Mucosa of descending colon (tissue), 3 donors: ENCODE results near the gene NIPAL1. TPM values are rescaled to one million over a fixed set of nuclear protein-coding genes. Genes with fewer than 3 reads are reported as not detected.

Source experiments
- ATAC-seq: fragments of 200-7000 bp; cut with Tn5 transposase; one replicate; pipeline ENCODE4 v1.9.1; 2020; ENCODE audit warnings: mild to moderate bottlenecking, moderate library complexity
- DNase-seq, 3 donors: peaks; one replicate each; pipeline ENCODE4 v3.0.0-alpha.2; 2020
- H3K36me3 ChIP-seq: fragments of 200-600 bp; one replicate; pipeline ENCODE4 v1.8.0; 2021; ENCODE audit warnings: low read depth, mild to moderate bottlenecking
- H3K4me1 ChIP-seq: fragments of 200-600 bp; one replicate; pipeline ENCODE4 v1.8.0; 2021; ENCODE audit warnings: low read depth, mild to moderate bottlenecking
- H3K4me3 ChIP-seq: fragments of 200-600 bp; one replicate; pipeline ENCODE4 v1.8.0; 2021; ENCODE audit warnings: mild to moderate bottlenecking
- H3K9me3 ChIP-seq: fragments of 200-600 bp; one replicate; pipeline ENCODE4 v1.8.0; 2021; ENCODE audit warnings: mild to moderate bottlenecking
- CTCF ChIP-seq: fragments of 200-600 bp; IDR thresholded peaks from one replicate; pipeline ENCODE4 v1.8.0; 2022; ENCODE audit warnings: antibody characterized with exemption, mild to moderate bottlenecking
- intact Hi-C, 2 donors: fragments of 100-400 bp; cut with DNase I in 1 of 2; cut with micrococcal nuclease in 1 of 2; formaldehyde crosslinking; loops; one replicate each; pipeline versions ENCODE4 v1.11.0 to v1.11.1; 2022; cut with DNase I, micrococcal nuclease
- total RNA-seq, 3 donors: library from RNA; stranded (reverse); fragmentation: NEBNext Ultra II Directional in 2 of 3; extraction: Animal tissue kit (Norgen Biotek cat#: 25700) in 2 of 3; gene quantifications; one replicate each; pipeline versions ENCODE4 v1.2.1 to v1.2.4, GENCODE V29; 2021 to 2023
- donor health status: DM: no; HTN: no; CAD: no; lungs with moderate emphysema.
- donor health status: DM: no; HTN: no; CAD: no.
- donor health status: DM: no; HTN: yes; CAD: no.

Gene NIPAL1
- total RNA-seq, 3 donors from 2014 or later, result 24.1 to 67.7 (median 51.0) TPM

- no peak overlapping the region for H3K4me3 ChIP-seq
- H3K36me3 ChIP-seq, result no peaks in the 10 kb centered on the region
- ATAC-seq (no peak), DNase-seq (no peak)
- H3K9me3 ChIP-seq, result no peaks in the 10 kb centered on the region
- intact Hi-C loops, result no loop called here
- TF ChIP-seq CTCF, result no peak
- no peaks in the 10 kb centered on the region for H3K4me1 ChIP-seq
Measured at GRCh38 chr4:48064349-48064748, 47.8 kb downstream of the NIPAL1 start.

DNA sequence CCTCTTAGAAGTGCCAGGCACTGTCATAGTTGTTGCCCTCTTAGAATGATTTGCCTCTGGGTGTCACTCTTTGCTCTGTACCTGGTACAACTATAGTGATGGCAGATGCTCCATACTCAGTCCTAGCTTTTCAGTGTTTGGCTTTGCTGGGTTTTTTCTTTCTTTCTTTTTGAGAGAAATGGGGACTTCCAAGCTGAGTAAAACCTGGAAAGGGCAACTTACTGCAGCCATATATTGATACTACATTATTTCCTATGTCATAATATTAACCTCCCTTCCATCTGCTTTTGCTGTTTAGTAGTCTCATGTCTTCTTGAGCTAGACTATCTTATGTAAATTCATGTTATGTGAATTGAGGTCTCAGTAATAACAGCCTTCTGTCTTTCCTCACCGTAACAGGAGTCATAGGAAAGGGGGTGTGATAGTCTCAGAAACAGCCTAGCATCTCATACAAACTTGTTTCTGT is 49.0 kb downstream of the NIPAL1 start:
- no peak for TF ChIP-seq CTCF
- intact Hi-C loops, result no loop called here

GRCh38 chr4:48067536-48067935 is 51.0 kb downstream of the NIPAL1 start:
- TF ChIP-seq CTCF, result no peak
- Histone ChIP-seq H3K4me1 (no peaks in the 10 kb centered on the region), H3K9me3 (no peaks in the 10 kb centered on the region), H3K36me3 (no peaks in the 10 kb centered on the region), H3K4me3 (no peak overlapping the region)
- ATAC-seq (no peak), DNase-seq (no peak)
- intact Hi-C loops, result no loop called here

More for the DNA sequence above, 49.0 kb downstream of the NIPAL1 start:
- Histone ChIP-seq H3K36me3 (no peaks in the 10 kb centered on the region), H3K4me1 (no peaks in the 10 kb centered on the region), H3K9me3 (no peaks in the 10 kb centered on the region), H3K4me3 (no peak overlapping the region)
- no peak for ATAC-seq
- DNase-seq, result no peak

DNA sequence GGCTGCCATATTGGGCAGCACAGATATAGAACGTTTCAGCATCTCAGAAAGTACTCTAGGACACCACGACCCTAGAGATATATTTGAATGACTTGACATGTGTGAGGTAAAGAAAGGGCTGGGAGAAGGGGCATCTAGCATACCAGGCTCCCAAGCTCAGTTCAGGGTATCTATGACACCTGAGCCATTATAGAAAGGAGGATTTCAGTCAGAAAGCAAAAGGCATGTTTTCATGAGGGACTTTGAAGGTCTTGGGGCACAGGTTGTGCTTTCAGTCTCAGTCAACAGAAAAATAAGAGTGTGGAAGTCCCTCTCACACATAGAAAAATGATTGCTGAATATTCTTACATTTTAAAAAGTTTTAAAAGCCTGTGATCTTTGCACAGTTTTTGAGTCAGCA is 51.6 kb downstream of the NIPAL1 start:
- no peak overlapping the region for H3K4me3 ChIP-seq
- H3K36me3 ChIP-seq, result no peaks in the 10 kb centered on the region
- H3K9me3 ChIP-seq, result no peaks in the 10 kb centered on the region
- H3K4me1 ChIP-seq, result no peaks in the 10 kb centered on the region
- ATAC-seq (no peak), DNase-seq (no peak)
- TF ChIP-seq CTCF, result no peak
- intact Hi-C loops, result no loop called here

DNA sequence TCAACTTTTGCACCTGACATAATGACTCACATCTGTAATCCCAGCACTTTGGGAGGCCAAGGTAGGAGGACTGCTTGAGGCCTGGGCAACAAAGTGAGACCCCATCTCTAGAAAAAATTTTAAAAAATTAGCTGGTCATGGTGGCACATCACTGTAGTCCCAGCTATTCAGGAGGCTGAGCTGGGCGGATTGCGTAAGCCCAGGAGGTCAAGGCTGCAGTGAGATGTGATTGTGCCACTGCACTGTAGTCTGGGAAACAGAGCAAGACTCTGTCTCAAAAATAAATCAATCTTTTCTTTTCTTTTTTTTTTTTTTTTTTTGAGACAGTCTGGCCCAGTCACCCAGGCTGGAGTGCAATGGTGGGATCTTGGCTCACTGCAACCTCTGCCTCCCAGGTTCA is 52.5 kb downstream of the NIPAL1 start:
- Histone ChIP-seq H3K4me1 (no peaks in the 10 kb centered on the region), H3K36me3 (no peaks in the 10 kb centered on the region), H3K9me3 (no peaks in the 10 kb centered on the region), H3K4me3 (no peak overlapping the region)
- no peak for DNase-seq
- intact Hi-C loops, result no loop called here
- TF ChIP-seq CTCF, result no peak
- ATAC-seq, result no peak

DNA sequence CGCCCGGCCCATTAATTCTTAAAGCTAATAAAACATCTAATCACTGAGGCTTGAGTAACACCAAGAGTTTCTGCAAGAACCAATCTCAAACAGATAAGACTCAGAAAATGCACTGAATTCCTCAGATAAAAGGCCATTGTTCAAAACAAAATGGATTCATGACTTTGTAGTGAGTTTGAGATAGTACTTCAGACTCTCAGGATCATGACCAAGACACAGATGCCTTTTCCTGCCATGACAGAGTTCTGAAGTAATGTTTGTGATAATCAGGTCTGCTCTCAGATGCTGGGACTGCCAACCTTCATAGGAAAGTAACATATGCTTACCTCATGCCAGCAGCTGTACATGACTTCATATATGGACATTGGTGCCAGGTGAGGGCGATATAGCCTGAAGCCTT is 54.6 kb downstream of the NIPAL1 start:
- no peak for TF ChIP-seq CTCF
- no peak for DNase-seq

More for the DNA sequence above, 54.6 kb downstream of the NIPAL1 start:
- Histone ChIP-seq H3K4me3 (no peak overlapping the region), H3K4me1 (no peaks in the 10 kb centered on the region), H3K9me3 (no peaks in the 10 kb centered on the region), H3K36me3 (no peaks in the 10 kb centered on the region)
- intact Hi-C loops, result no loop called here
- ATAC-seq, result no peak
